Muscle of leg (tissue), 11 donors: ENCODE results near the gene CLDN2. TPM values are rescaled to one million over a fixed set of nuclear protein-coding genes. Genes with fewer than 3 reads are reported as not detected.
"Not testable (repeated sequence)": the region's sequence is repeated elsewhere in the genome, so short reads cannot be mapped to it uniquely, and the experiment has no call there.

Source experiments
- DNase-seq: peaks from one replicate; pipeline ENCODE4 v3.0.0; 2013
- H3K27ac ChIP-seq: one replicate; pipeline ENCODE4 v1.5.1; 2013; ENCODE audit warnings: mild to moderate bottlenecking, low read length, control low read depth
- H3K27me3 ChIP-seq: one replicate; pipeline ENCODE4 v1.6.1; 2013; ENCODE audit warnings: low read length; ENCODE audit not compliant: control insufficient read depth, insufficient read depth
- H3K36me3 ChIP-seq: one replicate; pipeline ENCODE4 v1.6.1; 2013; ENCODE audit warnings: low read length; ENCODE audit not compliant: control insufficient read depth, insufficient read depth
- H3K4me1 ChIP-seq: one replicate; pipeline ENCODE4 v1.6.1; 2013; ENCODE audit warnings: low read length; ENCODE audit not compliant: control insufficient read depth, insufficient read depth
- H3K4me3 ChIP-seq: one replicate; pipeline ENCODE4 v1.5.1; 2013; ENCODE audit warnings: low read length, control low read depth
- H3K9me3 ChIP-seq: replicated peaks from 2 replicates; pipeline ENCODE4 v1.6.1; 2013; ENCODE audit warnings: low read depth, low read length; ENCODE audit not compliant: control insufficient read depth
- WGBS: methylation state at CpG from one replicate; pipeline ENCODE4 v1.1.5; 2013; ENCODE audit warnings: missing lambda C conversion rate; ENCODE audit not compliant: insufficient coverage; 5-methylcytosine and 5-hydroxymethylcytosine counted together
- polyA plus RNA-seq, 8 donors: library from polyadenylated mRNA; unstranded; fragments of 120-200 nt; gene quantifications; one replicate each; pipeline versions ENCODE4 v1.2.1 to v1.2.3, GENCODE V29; 2013; ENCODE audit warnings: inconsistent platforms in 1 of 8, low replicate concordance in 1 of 8; ENCODE audit not compliant: insufficient read length in 8 of 8, insufficient read depth in 1 of 8
- total RNA-seq: library from RNA; stranded (reverse); fragments of 120-200 nt; gene quantifications from one replicate; pipeline ENCODE4 v1.2.4, GENCODE V29; 2013

Gene CLDN2
- total and polyA plus RNA-seq, 9 donors = 0.09 to 7.6 (median 0.37) TPM

DNA sequence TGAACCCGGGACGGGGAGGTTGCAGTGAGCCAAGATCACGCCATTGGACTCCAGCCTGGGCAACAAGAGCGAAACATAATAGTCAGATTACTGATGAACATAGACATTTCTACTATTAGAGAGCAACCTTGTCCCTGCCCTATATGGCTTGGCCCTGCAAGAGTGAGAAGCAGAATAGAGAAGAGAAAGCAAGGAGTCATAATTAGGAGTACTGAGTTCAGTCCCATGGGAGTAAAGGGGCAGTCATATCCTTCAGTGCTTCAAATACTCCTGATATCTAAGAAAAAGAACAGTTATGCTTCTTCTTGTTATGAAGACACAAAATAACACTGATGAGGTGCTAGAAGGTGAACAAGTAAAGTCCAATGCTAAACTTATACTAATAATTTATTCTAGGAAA is 33.8 kb downstream of the CLDN2 start:
- no peaks in the 10 kb centered on the region for H3K4me1 ChIP-seq
- H3K27me3 ChIP-seq = peaks cover 10% of the 10 kb centered on the region
- no peak for DNase-seq
- no peak overlapping the region for H3K4me3 ChIP-seq
- WGBS = no CpG with 5 or more reads among the region's 4 CpGs
- peaks cover 19% of the 10 kb centered on the region for H3K36me3 ChIP-seq
- no peaks in the 10 kb centered on the region for H3K9me3 ChIP-seq
- H3K27ac ChIP-seq = no peak overlapping the region

DNA sequence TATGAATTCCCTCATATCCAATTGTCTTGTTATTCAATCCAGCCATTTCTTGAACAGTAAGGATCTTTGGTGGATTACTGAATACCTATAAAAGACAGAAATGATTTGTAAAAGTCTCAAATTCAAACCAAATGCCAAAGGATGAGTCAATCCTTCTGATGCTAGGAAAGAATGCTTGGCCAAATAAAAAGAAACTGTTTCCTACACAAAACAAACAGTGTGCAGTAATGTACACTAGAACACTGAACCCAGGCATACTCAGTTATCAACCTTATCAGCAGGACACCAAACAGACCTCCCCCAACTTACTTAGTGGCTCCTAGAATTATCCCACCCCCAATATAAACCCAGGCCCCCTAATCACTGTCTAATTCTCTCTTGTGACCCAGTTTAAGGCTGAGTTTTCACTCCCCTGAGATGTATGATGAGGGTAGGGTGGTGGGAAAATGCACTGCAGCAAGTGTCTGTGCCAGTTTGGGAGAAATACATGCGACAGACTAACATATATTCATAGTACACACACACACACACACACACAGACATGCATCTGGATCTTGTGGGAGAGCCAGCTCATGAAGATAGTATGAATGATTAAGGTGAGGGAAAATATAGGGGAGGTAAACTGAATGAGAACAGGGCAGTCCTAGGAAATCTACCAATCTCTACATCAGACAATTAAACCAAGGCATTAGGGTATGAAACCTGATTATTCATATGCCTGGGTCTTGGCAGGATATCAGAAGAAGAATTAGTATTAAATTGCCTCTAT is 35.0 kb downstream of the CLDN2 start:
- no peak for DNase-seq
- peaks cover 16% of the 10 kb centered on the region for H3K36me3 ChIP-seq
- no peak overlapping the region for H3K27ac ChIP-seq
- H3K4me1 ChIP-seq = no peaks in the 10 kb centered on the region
- peaks cover 14% of the 10 kb centered on the region for H3K27me3 ChIP-seq
- no peak overlapping the region for H3K4me3 ChIP-seq
- WGBS = no CpG with 5 or more reads among the region's 1 CpG
- no peaks in the 10 kb centered on the region for H3K9me3 ChIP-seq

GRCh38 chrX:106957856-106958255 is 37.7 kb downstream of the CLDN2 start:
- Histone ChIP-seq H3K27ac (no peak overlapping the region), H3K4me3 (no peak overlapping the region), H3K9me3 (no peaks in the 10 kb centered on the region), H3K27me3 (peaks cover 12% of the 10 kb centered on the region), H3K36me3 (peaks cover 16% of the 10 kb centered on the region), H3K4me1 (no peaks in the 10 kb centered on the region)
- 40% methylated on average over 1 of the region's 1 CpG for WGBS
- DNase-seq = no peak

DNA sequence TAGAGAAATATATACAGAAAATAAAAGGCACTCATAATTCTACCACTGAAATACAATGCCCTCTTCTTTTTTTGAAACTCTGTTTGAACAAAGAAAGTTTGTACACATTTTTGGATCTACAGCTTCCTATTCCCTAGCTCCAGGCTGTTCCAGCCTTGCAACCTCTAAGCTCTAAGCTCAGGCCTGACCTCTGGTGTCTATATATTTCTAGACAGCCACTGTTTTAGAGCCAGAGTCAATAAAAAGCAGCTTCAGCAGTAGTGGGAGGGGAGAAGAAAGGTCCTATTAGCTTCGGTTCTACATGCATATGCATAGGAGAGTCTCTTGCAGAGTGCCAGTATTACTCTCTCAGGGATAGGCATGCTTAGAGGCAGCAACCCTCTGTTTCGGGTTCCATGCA is 39.7 kb downstream of the CLDN2 start:
- 33% methylated on average over 1 of the region's 2 CpGs for WGBS
- DNase-seq = peak; percentile 6
- Histone ChIP-seq H3K4me3 (no peak overlapping the region), H3K4me1 (no peaks in the 10 kb centered on the region), H3K27ac (no peak overlapping the region), H3K36me3 (peaks cover 15% of the 10 kb centered on the region), H3K9me3 (no peaks in the 10 kb centered on the region), H3K27me3 (peaks cover 8% of the 10 kb centered on the region)

GRCh38 chrX:106963111-106963510 is 42.9 kb downstream of the CLDN2 start:
- H3K9me3 ChIP-seq = no peaks in the 10 kb centered on the region
- no peak overlapping the region for H3K27ac ChIP-seq
- no peak for DNase-seq
- no peak overlapping the region for H3K4me3 ChIP-seq
- H3K4me1 ChIP-seq = no peaks in the 10 kb centered on the region
- peaks cover 7% of the 10 kb centered on the region for H3K27me3 ChIP-seq
- peaks cover 3% of the 10 kb centered on the region for H3K36me3 ChIP-seq

GRCh38 chrX:106964290-106964689 is 44.1 kb downstream of the CLDN2 start:
- WGBS = no CpG with 5 or more reads among the region's 1 CpG
- peaks cover 7% of the 10 kb centered on the region for H3K27me3 ChIP-seq
- H3K4me3 ChIP-seq = no peak overlapping the region
- H3K27ac ChIP-seq = no peak overlapping the region
- no peak for DNase-seq
- no peaks in the 10 kb centered on the region for H3K9me3 ChIP-seq
- peaks cover 3% of the 10 kb centered on the region for H3K36me3 ChIP-seq
- no peaks in the 10 kb centered on the region for H3K4me1 ChIP-seq

- not testable (repeated sequence) for DNase-seq, H3K9me3 ChIP-seq, H3K36me3 ChIP-seq, H3K4me3 ChIP-seq, H3K27me3 ChIP-seq, H3K27ac ChIP-seq, H3K4me1 ChIP-seq
- 58% methylated on average over 6 of the region's 6 CpGs for WGBS
Observed at GRCh38 chrX:106966547-106966946, 46.3 kb downstream of the CLDN2 start.

GRCh38 chrX:106972896-106973295 is 52.7 kb downstream of the CLDN2 start:
- no peaks in the 10 kb centered on the region for H3K36me3 ChIP-seq

DNA sequence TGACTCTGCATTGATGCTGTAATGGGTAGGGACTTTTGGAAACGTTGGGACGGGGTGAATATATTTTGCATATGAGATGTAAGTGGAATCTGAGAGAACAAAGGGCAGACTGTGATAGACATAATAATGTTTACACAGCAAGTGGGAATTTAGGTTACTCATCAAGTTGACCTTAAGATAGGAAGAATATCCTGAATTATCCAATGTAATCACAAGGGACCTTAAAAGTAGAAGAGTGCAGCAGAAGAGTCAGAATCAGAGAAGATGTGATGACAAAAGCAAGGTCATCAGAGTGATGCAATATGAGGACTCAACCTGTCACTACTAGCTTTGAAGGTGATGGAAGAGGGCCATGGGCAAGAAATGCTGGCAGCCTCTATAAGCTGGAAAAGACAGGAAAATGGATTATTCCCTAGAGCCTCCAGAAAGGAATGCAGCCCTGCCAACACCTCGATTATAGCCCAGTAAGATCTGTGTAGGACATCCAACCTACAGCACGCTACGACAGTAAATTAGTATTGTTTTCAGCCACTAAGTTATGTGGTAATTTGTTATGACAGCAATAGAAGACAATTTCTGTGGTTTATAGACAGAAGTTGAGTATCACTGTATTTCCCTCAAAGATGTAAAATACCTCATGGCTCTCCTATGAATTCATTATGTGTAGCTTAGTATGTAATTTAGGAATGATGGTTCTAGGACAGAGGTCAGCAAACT is 53.4 kb downstream of the CLDN2 start:
- Histone ChIP-seq H3K27ac (no peak overlapping the region), H3K36me3 (no peaks in the 10 kb centered on the region), H3K27me3 (peaks cover 2% of the 10 kb centered on the region), H3K9me3 (no peaks in the 10 kb centered on the region), H3K4me1 (no peaks in the 10 kb centered on the region), H3K4me3 (no peak overlapping the region)
- no peak for DNase-seq
- no CpG with 5 or more reads among the region's 5 CpGs for WGBS

More at GRCh38 chrX:106972896-106973295, 52.7 kb downstream of the CLDN2 start:
- no peaks in the 10 kb centered on the region for H3K4me1 ChIP-seq
- no peak overlapping the region for H3K4me3 ChIP-seq
- H3K27me3 ChIP-seq = peaks cover 2% of the 10 kb centered on the region
- no peak overlapping the region for H3K27ac ChIP-seq
- no peaks in the 10 kb centered on the region for H3K9me3 ChIP-seq
- DNase-seq = no peak

- Histone ChIP-seq H3K36me3 (no peaks in the 10 kb centered on the region), H3K4me1 (no peaks in the 10 kb centered on the region), H3K9me3 (no peaks in the 10 kb centered on the region), H3K4me3 (no peak overlapping the region), H3K27me3 (peaks cover 2% of the 10 kb centered on the region), H3K27ac (no peak overlapping the region)
- no CpG with 5 or more reads among the region's 3 CpGs for WGBS
- DNase-seq = no peak
Observed at GRCh38 chrX:106976416-106976815, 56.2 kb downstream of the CLDN2 start.
